C4-2B (cell line): ENCODE measurements around the gene COL1A1.

Experiments
- H3K27ac ChIP-seq: fragments of 450-650 bp; 2 replicates; pipeline ENCODE4 v1.5.1; 2017
- CTCF ChIP-seq: fragments of 450-650 bp; conservative IDR thresholded peaks from 2 replicates; pipeline ENCODE4 v1.5.1; 2017; ENCODE audit warnings: mild to moderate bottlenecking
- ZFX ChIP-seq: fragments of 450-650 bp; IDR thresholded peaks from 2 replicates; pipeline ENCODE4 v1.6.1; 2017

Gene COL1A1

GRCh38 chr17:50187751-50188530, 13.5 kb downstream of the COL1A1 start:
- TF ChIP-seq ZFX (no peak), CTCF (no peak)
- H3K27ac ChIP-seq, result no peak overlapping the region

- no peak overlapping the region for H3K27ac ChIP-seq
- TF ChIP-seq CTCF, result no peak
- no peak for TF ChIP-seq ZFX
Observed at GRCh38 chr17:50187394-50187725, 14.1 kb downstream of the COL1A1 start.

GRCh38 chr17:50186661-50187393, 14.6 kb downstream of the COL1A1 start:
- no peak overlapping the region for H3K27ac ChIP-seq

GRCh38 chr17:50185631-50186471, 15.6 kb downstream of the COL1A1 start:
- no peak for TF ChIP-seq CTCF
- no peak for TF ChIP-seq ZFX
- H3K27ac ChIP-seq, result no peak overlapping the region

More at GRCh38 chr17:50186661-50187393, 14.6 kb downstream of the COL1A1 start:
- no peak for TF ChIP-seq CTCF
- no peak for TF ChIP-seq ZFX

GRCh38 chr17:50184611-50185398, 16.6 kb downstream of the COL1A1 start:
- TF ChIP-seq ZFX (no peak), CTCF (no peak)
- no peak overlapping the region for H3K27ac ChIP-seq

- H3K27ac ChIP-seq, result no peak overlapping the region
Observed at GRCh38 chr17:50184064-50184463, 17.4 kb downstream of the COL1A1 start.

More at GRCh38 chr17:50184064-50184463, 17.4 kb downstream of the COL1A1 start:
- TF ChIP-seq CTCF, result no peak
- no peak for TF ChIP-seq ZFX
